Urothelium cell line (cell line): ENCODE measurements around the gene SLCO4A1.
"Not testable (repeated sequence)": the region's sequence is repeated elsewhere in the genome, so short reads cannot be mapped to it uniquely, and the experiment has no call there.

Experiments
- DNase-seq: peaks from one replicate; pipeline ENCODE4 v3.0.0; 2011; ENCODE audit warnings: low spot score, mixed read lengths
- FAIRE-seq: peaks from 2 replicates; lab custom pipeline; 2011; peaks lifted over from hg19 to GRCh38; lab: Jason Lieb, UNC

The SLCO4A1 gene

GRCh38 chr20:62679978-62680589, 37.8 kb downstream of the SLCO4A1 start:
- FAIRE-seq, result no peak

GRCh38 chr20:62682912-62683517, 40.7 kb downstream of the SLCO4A1 start:
- DNase-seq (no peak), FAIRE-seq (no peak)

More at GRCh38 chr20:62679978-62680589, 37.8 kb downstream of the SLCO4A1 start:
- no peak for DNase-seq

- not testable (repeated sequence) for DNase-seq, FAIRE-seq
Observed at GRCh38 chr20:62683660-62684322, 41.5 kb downstream of the SLCO4A1 start.

DNA sequence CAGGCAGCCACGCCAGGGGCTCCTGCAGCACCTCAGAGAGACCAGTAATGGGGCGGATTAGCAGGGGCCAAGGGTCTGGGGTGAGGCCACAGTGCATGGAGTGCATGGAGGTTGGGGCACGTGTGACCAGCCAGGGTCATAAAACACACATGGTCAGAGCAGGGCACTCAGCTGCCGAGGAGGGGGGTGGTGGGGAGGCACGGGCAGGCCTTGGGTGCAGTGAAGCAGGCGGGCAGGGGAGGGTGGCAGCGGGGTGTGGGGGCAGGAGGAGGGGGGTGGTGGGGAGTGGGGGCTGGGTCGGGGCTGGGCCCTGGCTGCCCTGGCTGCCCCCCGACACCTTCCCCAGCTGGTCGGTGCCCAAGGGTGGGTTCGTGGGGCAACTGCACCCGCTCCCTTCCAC, 42.7 kb downstream of the SLCO4A1 start:
- FAIRE-seq (peak; percentile 67), DNase-seq (no peak)

GRCh38 chr20:62685781-62686555, 43.7 kb downstream of the SLCO4A1 start:
- DNase-seq (no peak), FAIRE-seq (no peak)

DNA sequence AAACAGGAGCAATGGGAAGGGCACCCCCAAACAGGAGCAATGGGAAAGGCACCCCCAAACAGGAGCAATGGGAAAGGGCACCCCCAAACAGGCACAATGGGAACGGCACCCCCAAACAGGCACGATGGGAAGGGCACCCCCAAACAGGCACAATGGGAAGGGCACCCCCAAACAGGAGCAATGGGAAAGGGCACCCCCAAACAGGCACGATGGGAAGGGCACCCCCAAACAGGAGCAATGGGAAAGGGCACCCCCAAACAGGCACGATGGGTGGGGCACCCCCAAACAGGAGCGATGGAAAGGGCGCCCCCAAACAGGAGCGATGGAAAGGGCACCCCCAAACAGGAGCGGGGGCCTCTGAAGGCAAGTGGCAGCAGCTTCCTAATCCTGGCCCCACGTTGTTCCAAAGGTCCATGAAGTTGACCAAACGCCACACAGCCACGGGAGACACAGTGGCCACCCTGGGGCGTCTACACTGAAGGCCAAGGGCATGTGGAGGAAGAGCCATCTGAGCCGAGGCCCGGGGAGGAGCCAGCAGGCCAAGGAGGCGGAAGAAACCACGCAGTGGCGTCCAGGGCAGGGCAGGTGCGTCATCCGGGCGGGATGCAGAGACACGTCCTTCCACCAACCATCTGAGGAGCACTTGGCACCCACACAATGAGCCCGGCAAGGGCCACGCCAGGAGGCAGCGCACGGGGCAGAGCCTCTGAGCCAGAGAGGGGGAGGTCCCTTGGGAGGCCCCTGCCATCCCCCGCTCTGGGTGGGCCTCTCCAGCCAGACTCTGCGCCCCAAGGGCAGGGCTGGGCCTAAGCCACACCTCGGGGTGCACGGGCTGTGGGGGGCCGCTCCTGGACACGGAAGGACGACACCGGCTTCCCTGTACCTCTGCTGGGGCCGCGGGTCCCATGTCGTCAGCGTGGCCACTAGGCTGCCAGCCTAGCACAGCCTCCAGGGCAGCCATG, 44.8 kb downstream of the SLCO4A1 start:
- FAIRE-seq (no peak), DNase-seq (no peak)

GRCh38 chr20:62688083-62688482, 45.8 kb downstream of the SLCO4A1 start:
- FAIRE-seq (no peak), DNase-seq (no peak)

DNA sequence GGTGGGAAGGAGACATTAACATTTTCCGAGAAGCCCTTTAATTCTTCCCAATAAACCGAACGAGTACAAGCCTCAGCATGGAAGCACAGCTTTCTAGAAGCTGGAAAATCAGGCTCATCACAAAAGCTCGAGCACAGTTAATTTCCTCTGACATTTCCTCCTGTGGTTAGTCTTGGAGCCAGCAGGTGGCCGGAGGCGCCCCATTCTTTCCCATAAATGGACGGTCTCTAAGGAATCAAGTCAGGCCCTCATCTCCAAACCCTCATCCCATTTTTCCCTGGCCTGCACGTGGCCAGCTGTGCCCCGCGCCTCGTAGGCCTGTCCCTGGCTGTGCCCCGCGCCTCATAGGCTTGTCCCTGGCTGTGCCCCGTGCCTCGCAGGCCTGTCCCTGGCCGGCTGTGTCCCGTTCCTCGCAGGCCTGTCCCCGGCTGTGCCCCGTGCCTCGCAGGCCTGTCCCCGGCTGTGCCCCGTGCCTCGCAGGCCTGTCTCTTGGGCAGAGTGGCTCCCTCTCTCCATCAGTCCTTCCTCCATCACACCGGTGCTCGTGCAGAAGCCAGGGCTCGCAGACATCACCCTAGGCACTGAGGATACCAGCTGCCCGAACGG, 46.7 kb downstream of the SLCO4A1 start:
- no peak for DNase-seq
- peak; percentile 20 for FAIRE-seq

DNA sequence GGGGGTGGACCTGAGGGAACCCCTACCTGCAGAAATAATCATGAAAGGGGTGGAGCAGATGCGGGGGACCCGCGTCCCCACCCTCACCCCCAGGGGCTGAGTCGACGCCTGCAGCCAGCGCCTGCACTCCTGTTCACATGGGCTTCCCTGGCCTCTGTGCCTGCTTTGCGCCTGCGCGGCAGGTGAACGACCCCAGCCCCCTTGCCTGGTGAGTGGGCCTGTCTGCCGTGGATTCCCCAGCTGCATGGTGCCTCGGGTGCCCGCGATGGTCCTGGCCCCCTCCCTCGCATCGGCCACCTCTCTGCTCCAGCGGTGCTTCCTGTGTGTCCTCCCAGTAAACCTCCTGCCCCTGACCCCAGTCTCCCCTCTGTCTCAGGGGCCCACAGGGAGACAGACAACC, 47.6 kb downstream of the SLCO4A1 start:
- FAIRE-seq (no peak), DNase-seq (no peak)

GRCh38 chr20:62690261-62690820, 48.0 kb downstream of the SLCO4A1 start:
- no peak for FAIRE-seq
- DNase-seq, result no peak

- no peak for DNase-seq
- FAIRE-seq, result no peak
Observed at GRCh38 chr20:62691487-62691886, 49.2 kb downstream of the SLCO4A1 start.

DNA sequence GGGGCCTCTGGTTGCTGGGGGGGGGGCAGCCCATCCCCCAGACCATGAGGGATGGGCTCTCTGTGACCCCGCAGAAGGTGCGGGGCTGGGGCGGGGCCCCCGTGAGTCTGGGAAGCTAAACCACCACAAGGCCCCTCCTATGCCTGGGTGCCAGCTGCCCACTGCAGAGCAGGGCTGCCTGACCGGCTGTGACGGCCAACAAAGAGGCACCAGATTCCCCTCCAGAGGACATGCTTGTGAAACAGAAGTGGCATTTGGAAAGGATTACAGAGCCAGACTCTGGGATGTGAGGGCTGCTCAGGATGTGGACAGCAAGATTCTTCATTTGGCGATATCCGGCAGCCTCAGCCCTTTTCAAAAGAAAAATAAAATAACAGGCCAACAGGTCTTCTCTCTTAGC, 49.9 kb downstream of the SLCO4A1 start:
- no peak for FAIRE-seq
- no peak for DNase-seq

DNA sequence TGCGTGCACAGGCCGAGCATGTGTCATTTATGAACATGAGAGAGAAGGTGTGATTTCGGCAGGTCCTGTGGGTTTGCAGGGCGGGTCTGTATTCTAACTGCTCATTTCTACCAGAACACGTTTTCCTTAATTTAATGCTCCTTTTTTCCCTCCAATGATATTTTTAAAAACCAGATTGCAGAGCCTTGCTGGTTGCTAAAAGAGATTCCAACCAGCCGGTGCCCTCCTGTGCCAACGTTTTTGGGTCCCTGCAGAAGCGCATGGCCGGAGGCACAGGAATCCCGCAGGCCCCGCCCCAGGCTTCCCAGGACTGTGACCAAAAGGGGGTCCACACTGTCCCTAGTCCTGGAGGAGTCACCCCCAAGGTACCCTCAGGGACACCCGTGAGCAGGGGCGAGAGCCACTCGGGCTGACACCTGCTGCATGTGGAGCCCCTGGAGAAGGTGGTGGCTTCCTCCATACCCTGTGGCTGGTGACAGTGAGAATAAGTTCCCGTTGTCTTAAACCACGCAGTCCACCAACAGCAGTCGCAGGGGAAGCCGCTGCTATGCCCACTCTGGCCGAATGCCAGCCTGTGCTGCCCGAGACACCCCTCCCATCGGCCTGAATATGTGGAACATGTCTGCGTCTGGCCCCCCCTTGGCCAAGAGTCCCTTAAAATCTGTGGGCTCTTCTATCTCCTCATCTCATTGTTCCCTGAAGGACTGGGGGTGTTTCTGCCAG, 50.7 kb downstream of the SLCO4A1 start:
- FAIRE-seq, result no peak
- DNase-seq, result no peak

DNA sequence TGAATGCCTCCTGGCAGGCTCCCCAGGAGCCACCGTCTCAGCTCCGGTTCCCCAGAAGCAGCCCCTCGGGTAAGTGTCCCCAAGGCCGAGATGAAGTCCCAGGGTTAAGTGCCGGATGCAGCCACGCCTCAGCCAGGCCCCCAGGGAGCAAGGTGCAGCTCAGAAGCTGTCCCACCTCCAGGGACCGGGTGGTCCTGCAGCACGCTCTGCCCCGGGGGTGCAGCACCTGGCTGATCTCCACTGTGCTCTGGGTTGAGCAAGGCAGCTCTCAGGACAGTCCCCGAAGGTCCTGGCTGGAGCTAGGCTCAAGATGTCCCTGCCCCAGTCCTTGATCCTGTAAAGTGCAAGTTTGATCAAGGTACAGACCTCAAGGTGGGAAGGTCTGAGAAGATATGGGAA, 51.2 kb downstream of the SLCO4A1 start:
- FAIRE-seq, result no peak
- no peak for DNase-seq

- DNase-seq, result no peak
- FAIRE-seq, result peak; percentile 53
Observed at GRCh38 chr20:62694106-62694505, 51.8 kb downstream of the SLCO4A1 start.

DNA sequence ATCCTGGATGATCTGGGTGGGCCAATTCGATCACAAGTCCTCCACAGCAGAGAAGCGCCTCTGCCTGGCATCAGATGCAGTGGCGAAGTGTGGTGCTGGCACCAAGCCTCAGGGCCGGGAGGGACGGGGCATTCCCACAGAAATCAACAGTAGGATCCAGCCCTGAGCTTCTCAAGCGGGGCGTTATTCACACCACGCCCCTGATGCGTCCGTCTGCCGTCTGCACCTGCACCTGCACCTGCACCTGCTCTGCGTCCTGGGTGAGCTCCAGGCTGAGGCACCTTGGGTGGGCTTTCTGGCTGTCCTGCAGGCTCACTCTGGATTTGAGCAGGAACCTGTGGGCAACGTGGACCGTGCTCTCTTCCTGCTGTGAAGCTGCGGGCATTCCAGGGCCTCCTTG, 52.6 kb downstream of the SLCO4A1 start:
- FAIRE-seq, result no peak
- no peak for DNase-seq

GRCh38 chr20:62695448-62696414, 53.4 kb downstream of the SLCO4A1 start:
- FAIRE-seq (peak; percentile 81), DNase-seq (no peak)

GRCh38 chr20:62696434-62696957, 54.2 kb downstream of the SLCO4A1 start:
- no peak for DNase-seq

More at GRCh38 chr20:62696434-62696957, 54.2 kb downstream of the SLCO4A1 start:
- no peak for FAIRE-seq
